GM23248 (cell line): ENCODE data around the gene ATP5PB. TPM values are rescaled to one million over a fixed set of nuclear protein-coding genes. Genes with fewer than 3 reads are reported as not detected.

Experiments used
- DNase-seq: peaks from one replicate; pipeline ENCODE4 v3.0.0-alpha.2; 2015
- H2AFZ ChIP-seq: fragments of 200-600 bp; sonication (generic); 2 replicates; pipeline ENCODE4 v1.6.1; 2016; ENCODE audit warnings: antibody characterized with exemption
- H3F3A ChIP-seq: fragments of 200-600 bp; sonication (generic); 2 replicates; pipeline ENCODE4 v1.6.1; 2016; ENCODE audit warnings: mild to moderate bottlenecking, antibody characterized with exemption, mixed run types; ENCODE audit not compliant: insufficient read depth
- H3K27ac ChIP-seq: fragments of 200-600 bp; sonication (generic); 2 replicates; pipeline ENCODE4 v1.5.1; 2016; ENCODE audit warnings: mild to moderate bottlenecking
- H3K27me3 ChIP-seq: fragments of 200-600 bp; sonication (generic); replicated peaks from 2 replicates; pipeline ENCODE4 v1.6.1; 2016; ENCODE audit warnings: mild to moderate bottlenecking; ENCODE audit not compliant: insufficient read depth
- H3K36me3 ChIP-seq: fragments of 200-600 bp; sonication (generic); 2 replicates; pipeline ENCODE4 v1.6.1; 2016; ENCODE audit warnings: low read depth, mild to moderate bottlenecking
- H3K4me1 ChIP-seq: fragments of 200-600 bp; sonication (generic); 2 replicates; pipeline ENCODE4 v1.6.1; 2016; ENCODE audit warnings: mild to moderate bottlenecking; ENCODE audit not compliant: insufficient read depth
- H3K4me2 ChIP-seq: fragments of 200-600 bp; sonication (generic); one replicate; pipeline ENCODE4 v1.6.1; 2016; ENCODE audit warnings: mild to moderate bottlenecking; ENCODE audit not compliant: unreplicated experiment
- H3K4me3 ChIP-seq: fragments of 200-600 bp; sonication (generic); 2 replicates; pipeline ENCODE4 v1.5.1; 2016; ENCODE audit warnings: mild to moderate bottlenecking
- H3K79me2 ChIP-seq: fragments of 200-600 bp; sonication (generic); 2 replicates; pipeline ENCODE4 v1.6.1; 2016; ENCODE audit warnings: mild to moderate bottlenecking; ENCODE audit not compliant: insufficient read depth
- H3K9ac ChIP-seq: fragments of 200-600 bp; sonication (generic); 2 replicates; pipeline ENCODE4 v1.6.1; 2016; ENCODE audit warnings: mild to moderate bottlenecking
- H3K9me2 ChIP-seq: fragments of 200-600 bp; sonication (generic); 2 replicates; pipeline ENCODE4 v1.6.1; 2016; ENCODE audit warnings: mixed run types, mild to moderate bottlenecking, moderate library complexity; ENCODE audit not compliant: insufficient read depth
- H3K9me3 ChIP-seq: fragments of 200-600 bp; sonication (generic); one replicate; pipeline ENCODE4 v1.6.1; 2017; ENCODE audit warnings: low read depth
- H4K20me1 ChIP-seq: fragments of 200-600 bp; sonication (generic); 2 replicates; pipeline ENCODE4 v1.6.0; 2016; ENCODE audit not compliant: insufficient read depth
- EZH2 ChIP-seq: fragments of 200-600 bp; sonication (generic); IDR thresholded peaks from 2 replicates; pipeline ENCODE4 v1.6.1; 2018; ENCODE audit warnings: antibody characterized with exemption, mild to moderate bottlenecking; ENCODE audit not compliant: insufficient read depth, poor library complexity, severe bottlenecking
- EZH2phosphoT487 ChIP-seq: fragments of 200-600 bp; sonication (generic); IDR thresholded peaks from 2 replicates; pipeline ENCODE4 v1.6.1; 2018; ENCODE audit warnings: antibody characterized with exemption, moderate library complexity, mild to moderate bottlenecking, low read depth; ENCODE audit not compliant: insufficient read depth
- WGBS, 2 experiments: methylation state at CpG; one replicate each; pipeline ENCODE4 v1.1.6; 2015 to 2017; ENCODE audit warnings: low lambda C conversion rate in 2 of 2, low coverage in 1 of 2; ENCODE audit errors: missing lambda C conversion rate in 2 of 2; 5-methylcytosine and 5-hydroxymethylcytosine counted together
- in situ Hi-C: fragments of 300-500 bp; cut with MboI; formaldehyde crosslinking; loops from 2 replicates; pipeline ENCODE4 v1.15.0; 2020
- polyA plus RNA-seq: library from polyadenylated mRNA; unstranded; fragments of >200 nt; fragmentation: Nextera tagmentation; extraction: Ambion mirVana; gene quantifications from 2 replicates; pipeline ENCODE4 v1.2.1, GENCODE V29; 2016
- total RNA-seq: library from RNA; depleted of rRNA; stranded (reverse); fragments of >200 nt; shearing (Covaris generic); gene quantifications from 2 replicates; pipeline ENCODE4 v1.2.3, GENCODE V29; 2014

The ATP5PB gene
- total and polyA plus RNA-seq, 2 experiments from 2014 or later = 226 to 304 TPM

DNA sequence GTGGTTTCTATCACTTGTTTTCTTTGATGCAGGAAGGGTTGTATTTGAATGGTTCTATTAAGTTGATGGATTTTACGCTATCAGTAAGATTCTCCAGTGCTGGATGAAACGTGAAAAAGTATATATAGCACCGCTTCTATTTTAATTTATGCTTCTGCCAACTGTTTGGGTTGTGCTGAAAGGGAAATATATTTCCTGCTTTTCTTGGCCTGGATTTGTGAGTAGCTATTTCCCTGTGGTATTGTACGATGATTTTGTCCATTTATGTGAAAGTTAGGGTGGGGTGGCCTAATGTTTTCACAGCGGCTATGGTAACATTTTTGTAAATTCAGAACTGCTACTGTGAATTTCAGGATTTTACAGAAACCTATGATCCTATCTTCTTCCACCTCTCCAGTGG lies 24.8 kb downstream of the ATP5PB start:
- Histone ChIP-seq H3K27me3 (no peaks in the 10 kb centered on the region), H3K9me2 (no peaks in the 10 kb centered on the region), H4K20me1 (no peaks in the 10 kb centered on the region), H3K9me3 (no peaks in the 10 kb centered on the region), H3K79me2 (no peaks in the 10 kb centered on the region), H3K36me3 (0 out of 2 replicates have a peak, but pooled peaks cover under 1% of the 10 kb centered on the region), H3K27ac (no peak overlapping the region), H3K4me2 (no peak overlapping the region), H3K9ac (no peak overlapping the region), H3F3A (no peaks in the 10 kb centered on the region), H3K4me3 (no peak overlapping the region), H2AFZ (no peak overlapping the region), H3K4me1 (0 out of 2 replicates have a peak, but pooled peaks cover 7% of the 10 kb centered on the region)
- in situ Hi-C loops = loop anchor here (10.0 kb wide), 1 partner anchor 281 kb away; the partner anchor contains the start of gene DDX20
- DNase-seq = no peak
- TF ChIP-seq EZH2phosphoT487 (no peak), EZH2 (no peak)
- WGBS, 2 experiments = 98% methylated on average over 5 of the region's 5 CpGs

DNA sequence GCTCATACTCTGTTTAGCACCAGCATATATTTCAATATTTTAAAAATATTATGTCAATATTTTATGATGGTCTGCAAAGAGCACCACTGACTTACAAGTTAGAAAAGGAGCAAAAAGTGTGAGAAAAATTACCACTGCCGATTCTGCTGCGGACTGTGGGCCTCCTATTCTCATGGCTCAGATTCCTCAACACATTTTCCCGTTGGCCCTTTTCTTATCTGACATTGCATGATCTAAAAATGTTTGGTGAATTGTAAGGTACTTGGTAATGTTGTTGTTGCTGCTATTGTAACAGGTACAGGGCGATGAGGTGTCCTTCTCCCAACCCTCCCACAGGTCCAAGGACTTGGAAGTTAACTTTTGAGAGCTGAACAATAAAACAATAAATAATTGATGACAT lies 25.3 kb downstream of the ATP5PB start:
- H4K20me1 ChIP-seq = no peaks in the 10 kb centered on the region
- in situ Hi-C loops = loop anchor here (10.0 kb wide), 1 partner anchor 280 kb away; the partner anchor contains the start of gene DDX20
- H3K9ac ChIP-seq = no peak overlapping the region
- TF ChIP-seq EZH2 = no peak
- no peak for TF ChIP-seq EZH2phosphoT487
- no peak overlapping the region for H3K4me3 ChIP-seq
- no peak overlapping the region for H3K27ac ChIP-seq
- H3K79me2 ChIP-seq = no peaks in the 10 kb centered on the region
- no peak overlapping the region for H2AFZ ChIP-seq
- H3K4me1 ChIP-seq = 0 out of 2 replicates have a peak, but pooled peaks cover 7% of the 10 kb centered on the region
- 92 to 97% methylated on average over 4 of the region's 4 CpGs for WGBS, 2 experiments
- no peaks in the 10 kb centered on the region for H3F3A ChIP-seq
- no peaks in the 10 kb centered on the region for H3K27me3 ChIP-seq
- no peak for DNase-seq
- no peaks in the 10 kb centered on the region for H3K9me2 ChIP-seq
- no peak overlapping the region for H3K4me2 ChIP-seq
- no peaks in the 10 kb centered on the region for H3K9me3 ChIP-seq
- H3K36me3 ChIP-seq = no peaks in the 10 kb centered on the region

DNA sequence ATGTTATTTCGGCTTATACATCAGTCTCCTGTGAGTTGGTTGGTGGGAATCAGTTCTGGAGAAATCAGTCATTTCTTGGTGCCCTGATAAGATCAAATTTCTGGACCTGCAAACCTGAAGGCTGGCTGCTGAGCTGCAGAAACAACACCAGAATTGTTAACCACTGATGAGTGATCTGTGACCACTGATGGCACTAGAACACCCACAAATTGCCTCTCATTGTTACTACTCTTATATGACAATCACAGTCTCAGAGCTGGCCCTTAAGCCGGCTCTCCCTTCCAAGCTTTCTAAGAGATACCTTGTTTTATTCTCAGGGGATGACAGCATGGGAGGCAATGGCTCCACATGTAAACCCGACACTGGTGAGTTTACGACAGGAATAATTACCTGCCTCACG lies 26.4 kb downstream of the ATP5PB start:
- H3K27ac ChIP-seq = no peak overlapping the region
- no peak overlapping the region for H3K4me2 ChIP-seq
- H3K4me3 ChIP-seq = no peak overlapping the region
- H4K20me1 ChIP-seq = no peaks in the 10 kb centered on the region
- H3K4me1 ChIP-seq = 0 out of 2 replicates have a peak, but pooled peaks cover 7% of the 10 kb centered on the region
- no peaks in the 10 kb centered on the region for H3K36me3 ChIP-seq
- TF ChIP-seq EZH2 = no peak
- TF ChIP-seq EZH2phosphoT487 = no peak
- H3K9me3 ChIP-seq = no peaks in the 10 kb centered on the region
- H3K79me2 ChIP-seq = no peaks in the 10 kb centered on the region
- H3K27me3 ChIP-seq = no peaks in the 10 kb centered on the region
- in situ Hi-C loops = loop anchor here (10.0 to 25.0 kb wide), 2 partner anchors 279 to 887 kb away; partner anchors contain the start of gene DDX20
- H3F3A ChIP-seq = no peaks in the 10 kb centered on the region
- H3K9ac ChIP-seq = no peak overlapping the region
- DNase-seq = no peak
- H2AFZ ChIP-seq = no peak overlapping the region
- H3K9me2 ChIP-seq = no peaks in the 10 kb centered on the region
- 95 to 97% methylated on average over 5 of the region's 5 CpGs for WGBS, 2 experiments

DNA sequence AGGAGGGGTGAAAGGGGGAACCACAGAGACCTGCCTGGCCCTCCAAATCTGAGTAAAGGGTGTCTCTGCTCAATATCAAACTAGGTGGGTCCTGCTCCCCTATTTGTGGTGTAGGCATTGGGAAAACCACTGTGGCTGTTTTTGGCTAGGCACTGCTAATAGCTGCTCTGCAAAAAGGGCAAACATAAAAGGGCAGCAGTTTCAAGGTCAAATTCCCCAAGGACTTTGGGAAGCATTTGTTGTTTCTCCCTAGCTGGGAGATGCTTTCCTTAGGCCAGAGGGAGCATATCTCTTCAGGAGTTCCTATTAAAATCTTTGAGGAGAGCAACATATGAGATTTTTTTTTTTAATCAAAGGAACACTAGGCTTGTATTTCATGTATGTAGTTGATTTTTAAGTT lies 26.9 kb downstream of the ATP5PB start:
- Histone ChIP-seq H3K79me2 (no peaks in the 10 kb centered on the region), H3K36me3 (no peaks in the 10 kb centered on the region), H3K27me3 (no peaks in the 10 kb centered on the region), H3K9ac (no peak overlapping the region), H3K4me2 (no peak overlapping the region), H3F3A (no peaks in the 10 kb centered on the region), H3K4me1 (0 out of 2 replicates have a peak, but pooled peaks cover 7% of the 10 kb centered on the region), H3K9me3 (no peaks in the 10 kb centered on the region), H3K9me2 (no peaks in the 10 kb centered on the region), H3K4me3 (no peak overlapping the region), H3K27ac (no peak overlapping the region), H2AFZ (no peak overlapping the region), H4K20me1 (no peaks in the 10 kb centered on the region)
- TF ChIP-seq EZH2phosphoT487 (no peak), EZH2 (no peak)
- in situ Hi-C loops = loop anchor here (10.0 to 25.0 kb wide), 2 partner anchors 279 to 886 kb away; partner anchors contain the start of gene DDX20
- DNase-seq = no peak

DNA sequence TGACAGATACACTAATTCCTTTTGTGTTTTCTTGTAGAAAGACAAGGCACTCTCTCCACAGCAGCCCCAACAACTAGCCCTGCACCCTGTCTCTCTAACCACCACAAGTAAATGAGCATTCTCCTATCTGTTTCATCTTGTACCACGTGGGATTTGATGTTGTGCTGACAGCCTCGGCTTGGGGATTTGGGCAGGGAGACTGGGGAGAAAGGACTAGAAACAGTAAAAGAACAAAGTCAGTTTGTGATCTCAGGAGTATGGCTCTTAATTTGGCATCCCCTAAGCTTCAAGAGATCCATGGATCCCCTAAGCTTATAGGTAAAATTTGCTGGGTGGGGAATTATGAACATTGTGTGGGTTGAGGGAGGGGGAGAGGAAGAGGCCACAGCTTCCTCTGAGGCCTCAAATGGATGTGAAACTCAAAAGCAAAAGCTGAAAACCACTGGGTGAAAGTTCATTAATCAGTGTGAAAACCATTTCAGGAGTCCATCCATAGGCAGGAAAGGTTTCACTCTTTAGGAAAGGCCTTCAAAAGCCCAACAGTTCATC lies 27.6 kb downstream of the ATP5PB start:
- no peaks in the 10 kb centered on the region for H3K27me3 ChIP-seq
- no peak overlapping the region for H3K4me2 ChIP-seq
- H2AFZ ChIP-seq = no peak overlapping the region
- no peaks in the 10 kb centered on the region for H3K36me3 ChIP-seq
- 47 to 58% methylated on average over 2 of the region's 2 CpGs for WGBS, 2 experiments
- H4K20me1 ChIP-seq = no peaks in the 10 kb centered on the region
- H3F3A ChIP-seq = no peaks in the 10 kb centered on the region
- no peaks in the 10 kb centered on the region for H3K79me2 ChIP-seq
- no peak overlapping the region for H3K27ac ChIP-seq
- H3K4me3 ChIP-seq = no peak overlapping the region
- TF ChIP-seq EZH2 (no peak), EZH2phosphoT487 (no peak)
- no peak overlapping the region for H3K9ac ChIP-seq
- in situ Hi-C loops = loop anchor here (10.0 to 25.0 kb wide), 2 partner anchors 278 to 885 kb away; partner anchors contain the start of gene DDX20
- H3K9me2 ChIP-seq = no peaks in the 10 kb centered on the region
- 0 out of 2 replicates have a peak, but pooled peaks cover 7% of the 10 kb centered on the region for H3K4me1 ChIP-seq
- no peak for DNase-seq
- H3K9me3 ChIP-seq = no peaks in the 10 kb centered on the region
